Dermis blood vessel endothelial cell (primary cell): Measurements from ENCODE around the gene B4GALNT3. TPM values are rescaled to one million over a fixed set of nuclear protein-coding genes. Genes with fewer than 3 reads are reported as not detected.

Source experiments
- DNase-seq: peaks from one replicate; pipeline ENCODE4 v3.0.0; 2010
- total RNA-seq: library from RNA; depleted of rRNA; stranded (reverse); fragments of >200 nt; gene quantifications from 2 replicates; pipeline ENCODE4 v1.2.3, GENCODE V29; 2014

B4GALNT3 gene
- total RNA-seq, 1 donor from 2014 or later, result not detected

- DNase-seq, result peak; percentile 21
These were observed 50.5 kb downstream of the B4GALNT3 start for GRCh38 chr12:510071-510825.

DNA sequence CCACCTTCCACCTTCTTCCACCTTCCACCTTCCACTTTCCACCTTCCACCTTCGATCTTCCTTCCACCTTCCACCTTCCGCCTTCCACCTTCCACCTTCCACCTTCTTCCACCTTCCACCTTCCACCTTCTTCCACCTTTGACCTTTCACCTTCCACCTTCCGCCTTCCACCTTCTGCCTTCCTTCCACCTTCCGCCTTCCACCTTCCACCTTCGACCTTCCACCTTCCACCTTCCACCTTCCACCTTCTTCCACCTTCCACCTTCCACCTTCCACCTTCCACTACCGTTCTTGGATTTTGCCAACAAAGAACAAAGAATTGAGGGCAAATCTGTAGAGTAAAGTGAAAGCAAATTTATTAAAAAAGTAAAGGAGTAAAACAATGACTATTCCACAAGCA lies 53.2 kb downstream of the B4GALNT3 start:
- no peak for DNase-seq

GRCh38 chr12:513446-513845 lies 53.7 kb downstream of the B4GALNT3 start:
- DNase-seq, result no peak

DNA sequence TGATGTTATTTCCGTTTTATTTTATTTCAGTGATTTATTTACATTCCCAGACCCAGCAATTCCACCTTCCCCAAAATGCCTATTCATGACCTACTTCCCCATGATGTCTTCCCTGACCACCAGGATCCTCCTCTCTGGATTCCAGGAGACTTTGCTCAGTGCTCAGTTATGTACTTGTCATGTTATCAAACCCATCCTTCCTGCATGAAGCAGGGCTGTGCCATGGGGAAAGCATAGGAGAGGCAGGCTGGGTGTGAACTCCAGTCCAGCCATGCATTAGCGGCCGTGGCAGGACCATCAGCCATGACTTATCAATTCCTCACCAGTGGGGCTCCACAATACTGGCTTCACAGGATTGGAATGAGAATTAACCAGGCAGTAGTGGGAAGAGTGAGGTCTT lies 57.8 kb downstream of the B4GALNT3 start:
- DNase-seq, result no peak

DNA sequence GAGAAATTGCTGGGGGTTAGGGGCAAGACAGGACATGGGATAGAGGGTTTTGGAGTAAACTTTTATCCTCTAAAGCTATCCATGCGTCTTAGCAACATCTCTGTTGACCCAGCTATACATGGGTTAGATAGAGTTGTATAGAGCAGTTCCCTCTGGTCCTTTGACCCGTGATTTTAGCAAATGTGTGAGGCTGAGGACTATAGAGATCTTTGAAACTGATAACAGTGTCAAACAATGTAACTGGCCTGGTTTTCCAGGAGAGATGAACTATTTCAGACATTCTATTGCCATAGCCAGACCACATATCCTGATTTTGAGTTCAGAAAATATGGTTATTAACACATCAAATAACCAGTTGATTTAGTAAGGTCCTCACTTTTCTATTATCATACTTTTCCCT lies 60.4 kb downstream of the B4GALNT3 start:
- DNase-seq, result no peak

DNA sequence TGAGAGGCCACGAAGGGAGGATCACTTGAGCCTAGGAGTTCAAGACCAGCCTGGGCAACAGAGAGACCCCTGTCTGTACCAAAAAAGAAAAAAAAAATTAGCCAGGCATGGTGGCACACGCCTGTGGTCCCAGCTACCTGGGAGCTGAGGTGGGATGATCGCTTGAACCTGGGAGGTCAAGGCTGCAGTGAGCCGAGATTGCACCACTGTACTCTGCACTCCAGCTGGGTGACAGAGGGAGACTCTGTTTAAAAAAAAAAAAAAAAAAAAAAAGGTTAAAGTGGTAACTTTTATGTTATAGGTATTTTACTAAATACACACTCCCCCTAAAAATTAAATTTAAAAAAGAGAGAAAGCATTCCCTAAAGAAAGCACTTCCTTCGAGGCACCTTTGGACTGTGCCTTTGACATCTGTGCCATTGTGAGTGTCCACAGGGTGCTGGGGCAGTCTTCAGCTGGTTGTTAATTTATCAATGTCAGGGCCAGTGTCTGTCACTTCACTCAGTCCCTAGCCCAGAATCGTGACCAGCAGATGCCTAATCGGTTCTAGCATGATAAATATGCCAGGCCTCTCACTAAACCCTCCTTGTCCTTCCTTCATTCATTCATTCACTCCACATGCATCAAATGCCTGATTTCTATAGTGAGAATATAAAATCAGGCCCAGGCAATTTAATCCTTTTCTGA lies 63.1 kb downstream of the B4GALNT3 start:
- DNase-seq, result no peak

DNA sequence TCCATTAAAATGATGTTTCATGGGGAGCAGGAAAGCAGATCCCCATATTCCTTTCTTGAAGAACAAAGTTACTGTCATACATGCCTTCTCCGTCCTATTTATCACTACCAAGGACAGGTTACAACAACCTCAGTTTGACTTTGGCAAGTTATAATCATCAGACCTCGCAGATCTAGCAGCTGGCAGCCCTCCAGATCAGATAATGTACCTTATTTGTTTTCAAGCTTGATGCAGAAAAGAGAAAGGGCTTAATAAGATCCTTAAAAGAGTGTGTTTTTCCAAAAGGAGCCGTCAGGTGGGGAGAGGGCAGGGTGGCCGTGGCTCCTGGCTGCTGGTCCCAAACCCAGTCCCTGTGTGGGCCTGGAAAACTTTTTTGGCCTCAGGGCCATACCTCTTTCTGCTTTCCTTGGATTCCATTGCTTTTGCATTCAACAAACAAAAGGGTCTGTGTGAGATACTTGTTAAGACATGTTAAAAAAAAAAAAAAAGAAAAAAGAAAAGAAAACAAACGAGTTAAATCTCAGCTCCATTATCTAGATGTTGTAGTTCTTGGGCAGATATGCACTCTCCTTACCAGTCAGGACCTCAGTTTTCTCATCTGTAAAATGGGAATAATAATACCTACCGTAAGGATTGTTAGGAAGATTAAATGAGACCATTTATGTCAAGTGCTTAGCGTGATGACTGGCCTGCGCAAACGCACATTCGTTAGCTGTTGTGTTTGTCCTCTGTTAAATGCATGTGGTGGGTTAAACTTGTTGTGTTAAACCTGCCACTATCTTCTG lies 64.6 kb downstream of the B4GALNT3 start:
- DNase-seq, result peak; percentile 48

- no peak for DNase-seq
These were observed 66.3 kb downstream of the B4GALNT3 start for GRCh38 chr12:526089-526488.

GRCh38 chr12:527241-527640 lies 67.5 kb downstream of the B4GALNT3 start:
- no peak for DNase-seq

- no peak for DNase-seq
These were observed 68.0 kb downstream of the B4GALNT3 start for GRCh38 chr12:527729-528128.

- DNase-seq, result peak; percentile 87
These were observed 70.6 kb downstream of the B4GALNT3 start for GRCh38 chr12:530308-530707.

- DNase-seq, result no peak
These were observed 71.1 kb downstream of the B4GALNT3 start for GRCh38 chr12:530821-531220.

- DNase-seq, result no peak
These were observed 72.3 kb downstream of the B4GALNT3 start for GRCh38 chr12:531951-532585.

- no peak for DNase-seq
These were observed 73.3 kb downstream of the B4GALNT3 start for GRCh38 chr12:532908-533565.

- no peak for DNase-seq
These were observed 74.0 kb downstream of the B4GALNT3 start for GRCh38 chr12:533718-534117.

DNA sequence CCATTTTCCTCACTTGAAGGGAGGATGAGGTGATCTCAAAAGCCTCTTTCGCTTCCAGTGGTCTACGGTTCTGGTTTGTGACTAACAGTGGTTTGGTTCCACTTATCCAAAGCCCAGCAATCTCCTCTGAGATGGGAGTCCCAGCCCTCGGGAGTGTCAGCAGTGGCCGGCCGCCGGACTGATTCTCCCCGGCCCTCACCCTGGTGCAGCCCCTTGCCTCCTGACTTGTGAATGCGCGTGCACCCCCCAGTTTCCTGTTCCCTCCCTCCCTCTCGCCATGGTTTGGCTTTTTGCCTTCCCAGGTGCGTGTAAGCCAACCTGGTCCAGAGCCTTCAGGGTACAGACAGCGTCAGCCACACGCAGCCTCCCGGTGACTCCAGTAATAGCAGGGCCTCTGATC lies 74.5 kb downstream of the B4GALNT3 start:
- DNase-seq, result no peak

DNA sequence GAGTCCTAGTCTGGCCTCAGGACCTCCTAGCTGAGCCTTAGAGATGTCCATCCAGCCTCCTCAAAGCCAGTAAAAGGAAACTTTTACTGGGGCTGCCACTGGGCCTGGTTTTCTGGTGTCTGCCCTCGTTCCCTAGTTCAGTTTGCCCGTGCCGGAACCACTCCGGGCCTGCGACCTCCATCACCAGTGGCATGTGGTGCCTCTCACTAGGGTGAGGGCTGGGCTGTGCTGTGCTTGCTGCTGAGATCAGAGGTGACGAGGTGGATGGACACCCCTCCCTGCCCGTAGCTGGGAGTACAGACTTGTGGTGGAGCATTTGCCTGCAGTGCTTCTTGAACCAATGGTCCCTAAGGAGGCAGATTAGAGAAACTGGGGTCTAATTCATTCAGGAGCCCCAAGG lies 75.7 kb downstream of the B4GALNT3 start:
- no peak for DNase-seq

GRCh38 chr12:536751-537245 lies 77.1 kb downstream of the B4GALNT3 start:
- DNase-seq, result no peak

DNA sequence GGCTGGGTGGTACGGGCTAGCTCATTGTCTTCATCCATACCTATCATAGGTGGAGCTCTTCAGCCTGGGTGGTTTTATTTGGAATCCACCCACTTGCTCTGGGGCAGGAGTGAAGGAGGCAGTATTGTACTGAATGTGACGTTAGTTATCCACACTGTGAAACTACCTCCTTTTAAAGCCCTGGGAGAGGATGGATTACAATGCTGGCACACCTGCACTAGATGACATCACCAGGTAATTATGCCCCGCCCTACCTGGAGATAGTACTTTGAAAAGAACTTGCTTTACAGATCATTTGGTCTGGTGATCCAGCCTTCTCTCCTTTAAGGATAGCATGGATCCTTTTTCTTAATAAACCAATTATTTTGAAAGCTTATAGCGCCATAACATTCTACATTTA lies 78.0 kb downstream of the B4GALNT3 start:
- no peak for DNase-seq

GRCh38 chr12:538731-539539 lies 79.2 kb downstream of the B4GALNT3 start:
- peak; percentile 81 for DNase-seq

DNA sequence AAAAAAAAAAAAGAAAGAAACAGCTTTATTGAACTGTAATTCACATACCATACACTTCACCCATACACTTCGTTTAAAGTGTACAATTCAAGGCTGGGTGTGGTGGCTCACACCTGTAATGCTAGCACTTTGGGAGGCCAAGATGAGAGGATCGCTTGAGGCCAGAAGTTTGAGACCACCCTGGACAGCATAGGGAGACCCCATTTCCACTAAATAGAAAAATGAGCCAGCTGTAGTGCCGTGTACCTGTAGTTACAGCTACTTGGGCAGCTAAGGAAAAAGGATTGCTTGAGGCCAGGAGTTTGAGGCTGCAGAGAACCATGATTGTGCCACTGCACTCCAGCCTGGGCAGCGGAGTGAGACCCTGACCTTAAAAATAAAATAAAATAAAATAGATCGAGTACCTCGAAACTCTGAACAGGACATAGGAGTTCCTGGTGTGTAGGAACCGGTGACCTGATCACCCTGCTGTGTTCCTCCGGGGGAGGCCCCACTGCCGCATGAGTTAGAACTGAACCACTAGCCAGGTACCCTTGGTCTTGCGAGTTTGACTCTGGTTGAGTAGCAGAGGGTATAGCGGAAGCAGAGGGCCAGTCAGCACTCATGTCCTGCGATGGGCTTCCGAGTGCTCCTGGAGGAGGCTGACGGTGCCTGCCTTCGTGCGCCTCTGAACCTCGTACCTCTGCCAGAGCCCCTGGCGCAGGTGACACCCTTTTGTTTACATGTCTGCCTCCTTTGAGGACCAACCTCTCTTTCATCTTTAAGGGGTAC lies 80.0 kb downstream of the B4GALNT3 start:
- no peak for DNase-seq
